K562 (cell line): Measurements from ENCODE around the gene TMSB10. TPM values are rescaled to one million over a fixed set of nuclear protein-coding genes. Genes with fewer than 3 reads are reported as not detected.

Experiments
- CBFA2T3 ChIP-seq: fragments of 450-650 bp; IDR thresholded peaks from 2 replicates; pipeline ENCODE4 v1.6.1; 2017
- CC2D1A ChIP-seq: fragments of 450-650 bp; IDR thresholded peaks from 2 replicates; pipeline ENCODE4 v1.6.1; 2017; ENCODE audit warnings: mild to moderate bottlenecking
- CSDE1 ChIP-seq, 2 experiments: fragments of 450-650 bp; IDR thresholded peaks; 2 replicates each; pipeline ENCODE4 v1.6.1; 2016; ENCODE audit warnings: mild to moderate bottlenecking in 1 of 2
- FOXK1 ChIP-seq: sonication (generic); formaldehyde crosslinking; IDR thresholded peaks from 2 replicates; pipeline ENCODE4 v1.8.0; 2022; ENCODE audit warnings: missing genetic modification reagents, mild to moderate bottlenecking, borderline replicate concordance
- FOXM1 ChIP-seq, 2 experiments: fragments of 450-650 bp in 1 of 2; sonication (generic) in 1 of 2; formaldehyde crosslinking in 1 of 2; IDR thresholded peaks; 2 replicates each; pipeline versions ENCODE4 v1.6.1 to v1.9.0; 2017 to 2022; ENCODE audit warnings: low read depth in 2 of 2, mild to moderate bottlenecking in 2 of 2, missing genetic modification reagents in 1 of 2, moderate library complexity in 1 of 2
- GATAD2B ChIP-seq: fragments of 450-650 bp; IDR thresholded peaks from 2 replicates; pipeline ENCODE4 v1.6.1; 2017; ENCODE audit warnings: mild to moderate bottlenecking, borderline replicate concordance
- GTF2A2 ChIP-seq: IDR thresholded peaks from 2 replicates; pipeline ENCODE4 v1.6.1; 2016; ENCODE audit warnings: mild to moderate bottlenecking, missing genetic modification characterization, missing compliant biosample characterization
- HDGF ChIP-seq: fragments of 450-650 bp; IDR thresholded peaks from 2 replicates; pipeline ENCODE4 v1.6.1; 2016
- KLF10 ChIP-seq: fragments of 250-450 bp; sonication (Bioruptor Pico); IDR thresholded peaks from 2 replicates; pipeline ENCODE4 v1.6.1; 2021; ENCODE audit warnings: matching md5 sums
- MEF2A ChIP-seq: IDR thresholded peaks from 2 replicates; pipeline ENCODE4 v1.6.1; 2011; ENCODE audit warnings: low read depth, mild to moderate bottlenecking, low read length, moderate library complexity; ENCODE audit not compliant: control insufficient read depth
- NR3C1 ChIP-seq: sonication (generic); formaldehyde crosslinking; IDR thresholded peaks from 2 replicates; pipeline ENCODE4 v1.8.1; 2022; ENCODE audit warnings: missing genetic modification reagents
- PURB ChIP-seq: sonication (generic); formaldehyde crosslinking; IDR thresholded peaks from 2 replicates; pipeline ENCODE4 v1.9.0; 2021; ENCODE audit warnings: low read depth, mild to moderate bottlenecking, missing genetic modification reagents
- RBM25 ChIP-seq: fragments of 200-400 bp; formaldehyde crosslinking; IDR thresholded peaks from 2 replicates; pipeline ENCODE4 v1.6.1; 2018; ENCODE audit warnings: low read length, low read depth, moderate library complexity; ENCODE audit not compliant: severe bottlenecking
- SIX5 ChIP-seq, 2 experiments: IDR thresholded peaks; 2 replicates each; pipeline ENCODE4 v1.6.1; 2011; ENCODE audit warnings: low read length in 2 of 2, borderline replicate concordance in 1 of 2, low read depth in 1 of 2, mild to moderate bottlenecking in 1 of 2, moderate library complexity in 1 of 2; ENCODE audit not compliant: insufficient read depth in 1 of 2
- SMARCE1 ChIP-seq: fragments of 450-650 bp; IDR thresholded peaks from 2 replicates; pipeline ENCODE4 v1.7.1; 2016; ENCODE audit warnings: mild to moderate bottlenecking
- TARDBP ChIP-seq: fragments of 450-650 bp; IDR thresholded peaks from 2 replicates; pipeline ENCODE4 v1.6.1; 2016
- YBX1 ChIP-seq: fragments of 450-650 bp; IDR thresholded peaks from 2 replicates; pipeline ENCODE4 v1.7.1; 2016; ENCODE audit warnings: mild to moderate bottlenecking
- ZNF282 ChIP-seq: sonication (generic); formaldehyde crosslinking; IDR thresholded peaks from 2 replicates; pipeline ENCODE4 v1.8.1; 2023; ENCODE audit warnings: missing genetic modification reagents
- ZNF830 ChIP-seq: fragments of 250-450 bp; sonication (Bioruptor Pico); IDR thresholded peaks from 2 replicates; pipeline ENCODE4 v1.5.0; 2021; ENCODE audit warnings: mild to moderate bottlenecking
- ZSCAN32 ChIP-seq: fragments of 450-650 bp; formaldehyde crosslinking; IDR thresholded peaks from 2 replicates; pipeline ENCODE4 v1.4.0; 2020; ENCODE audit warnings: mild to moderate bottlenecking, moderate library complexity
- polyA plus RNA-seq, 8 experiments: library from polyadenylated mRNA; depleted of rRNA in 4 of 8; stranded (reverse) in 5 of 8; unstranded in 3 of 8; fragments of >200 nt; fragmentation: Nextera tagmentation in 2 of 8; fragmentation: Illumina TruSeq in 1 of 8; extraction: Ambion mirVana in 2 of 8; extraction: Trizol in 1 of 8; gene quantifications; 2 replicates each; pipeline versions ENCODE4 v1.2.1 to v1.2.3, GENCODE V29; 2011 to 2014; ENCODE audit warnings: inconsistent platforms in 1 of 8, missing spikeins in 1 of 8
- total RNA-seq, 7 experiments: library from RNA; depleted of rRNA in 6 of 7; stranded (reverse); fragments of >200 nt in 6 of 7; fragmentation: Illumina TruSeq in 2 of 7; extraction: Trizol in 2 of 7; gene quantifications; 2 replicates each; pipeline versions ENCODE4 v1.2.1 to v1.2.3, GENCODE V29; 2011 to 2021; ENCODE audit warnings: low replicate concordance in 1 of 7
- TF ChIP-seq, protein P1 (sequence below), 2 experiments: fragments of 450-650 bp; IDR thresholded peaks; 2 replicates each; pipeline ENCODE4 v1.6.1; 2016
- TF ChIP-seq, protein P2 (sequence below), 2 experiments: fragments of 450-650 bp in 1 of 2; IDR thresholded peaks; 2 replicates each; pipeline ENCODE4 v1.6.1; 2011 to 2017; ENCODE audit warnings: low read depth in 2 of 2, antibody characterized with exemption in 1 of 2, borderline replicate concordance in 1 of 2, low read length in 1 of 2, mild to moderate bottlenecking in 1 of 2, mixed read lengths in 1 of 2; ENCODE audit not compliant: control insufficient read depth in 1 of 2
- TF ChIP-seq, protein P3 (sequence below): conservative IDR thresholded peaks from 2 replicates; pipeline ENCODE4 v1.6.1; 2011; ENCODE audit warnings: low read depth, mild to moderate bottlenecking, low read length; ENCODE audit not compliant: control insufficient read depth

Gene TMSB10
- total and polyA plus RNA-seq, 9 of the 15 experiments (the other 6 are each of a cell fraction or from before 2014, with no cell fraction given), result 382 to 2,226 (median 959) TPM

DNA sequence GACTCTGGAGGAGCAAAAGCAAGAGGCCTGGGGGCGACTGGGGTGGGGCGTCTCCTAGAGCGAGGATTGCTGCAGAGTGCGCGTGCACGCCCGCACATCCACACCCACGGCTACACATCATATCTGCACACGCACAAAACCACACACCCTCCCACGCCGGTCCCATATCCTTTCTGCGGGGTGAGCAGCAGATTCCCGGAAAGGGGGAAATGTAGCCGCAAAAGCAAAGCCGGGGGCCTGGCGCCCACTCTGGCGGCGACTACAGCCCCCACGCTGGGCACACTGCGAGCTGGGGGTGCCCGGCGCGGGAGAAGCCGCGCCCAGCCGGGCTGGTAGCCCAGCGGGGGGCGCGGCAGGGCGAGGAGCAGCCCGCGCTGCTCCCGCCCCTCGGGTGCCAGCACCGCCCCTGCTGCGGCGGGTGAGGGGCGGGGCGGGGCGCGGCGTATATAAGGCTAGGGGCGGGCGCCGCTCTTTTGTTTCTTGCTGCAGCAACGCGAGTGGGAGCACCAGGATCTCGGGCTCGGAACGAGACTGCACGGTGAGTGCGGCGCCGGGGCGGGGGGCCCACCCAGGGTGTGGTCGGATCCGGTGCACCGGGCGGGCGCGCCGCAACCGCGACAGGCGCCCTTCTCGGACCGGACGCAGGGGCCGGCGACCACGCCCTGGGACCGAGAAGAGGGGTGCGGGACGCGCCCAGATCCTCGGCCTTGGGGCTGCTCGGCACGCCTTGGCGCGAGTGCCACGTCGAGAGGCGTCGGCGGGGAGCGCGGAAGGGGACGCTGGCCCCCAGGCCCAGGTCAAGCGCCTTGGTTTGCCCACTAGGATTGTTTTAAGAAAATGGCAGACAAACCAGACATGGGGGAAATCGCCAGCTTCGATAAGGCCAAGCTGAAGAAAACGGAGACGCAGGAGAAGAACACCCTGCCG lies at the start of gene TMSB10 (continued):
- TF ChIP-seq, protein P1, sequence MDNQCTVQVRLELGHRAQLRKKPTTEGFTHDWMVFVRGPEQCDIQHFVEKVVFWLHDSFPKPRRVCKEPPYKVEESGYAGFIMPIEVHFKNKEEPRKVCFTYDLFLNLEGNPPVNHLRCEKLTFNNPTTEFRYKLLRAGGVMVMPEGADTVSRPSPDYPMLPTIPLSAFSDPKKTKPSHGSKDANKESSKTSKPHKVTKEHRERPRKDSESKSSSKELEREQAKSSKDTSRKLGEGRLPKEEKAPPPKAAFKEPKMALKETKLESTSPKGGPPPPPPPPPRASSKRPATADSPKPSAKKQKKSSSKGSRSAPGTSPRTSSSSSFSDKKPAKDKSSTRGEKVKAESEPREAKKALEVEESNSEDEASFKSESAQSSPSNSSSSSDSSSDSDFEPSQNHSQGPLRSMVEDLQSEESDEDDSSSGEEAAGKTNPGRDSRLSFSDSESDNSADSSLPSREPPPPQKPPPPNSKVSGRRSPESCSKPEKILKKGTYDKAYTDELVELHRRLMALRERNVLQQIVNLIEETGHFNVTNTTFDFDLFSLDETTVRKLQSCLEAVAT (IDR thresholded peaks at IDR 0.05), result peak in 1 of 2 experiments; percentile 57; a peak in 2 of 4 replicates
- TF ChIP-seq MEF2A (no peak), ZSCAN32 (CRISPR knock-in tag) (no peak), CSDE1 (IDR thresholded peaks at IDR 0.05) (no peak), RBM25 (peak; percentile 43), PURB (CRISPR knock-in tag) (no peak), TARDBP (no peak), FOXM1 (IDR thresholded peaks at IDR 0.05; ENCODE audit: low read depth) (no peak), FOXM1 (CRISPR knock-in tag; IDR thresholded peaks at IDR 0.05; ENCODE audit: low read depth) (peak; percentile 40; the same call in 1 of the 2 replicates), GTF2A2 (tag) (peak; percentile 94), SMARCE1 (peak; percentile 55; the same call in 1 of the 2 replicates), NR3C1 (no peak), YBX1 (no peak), CC2D1A (no peak), KLF10 (CRISPR knock-in tag) (no peak), ZNF282 (CRISPR knock-in tag) (no peak), HDGF (no peak), ZNF830 (CRISPR knock-in tag) (no peak), SIX5 (IDR thresholded peaks at IDR 0.05; ENCODE audit: borderline replicate concordance in 1 of 2, insufficient read depth in 1 of 2, low read depth in 1 of 2, low read length in 2 of 2) (no peak), FOXK1 (CRISPR knock-in tag) (no peak), CBFA2T3 (peak; percentile 48), GATAD2B (peak; percentile 73; the same call in 1 of the 2 replicates)
- TF ChIP-seq, protein P2, sequence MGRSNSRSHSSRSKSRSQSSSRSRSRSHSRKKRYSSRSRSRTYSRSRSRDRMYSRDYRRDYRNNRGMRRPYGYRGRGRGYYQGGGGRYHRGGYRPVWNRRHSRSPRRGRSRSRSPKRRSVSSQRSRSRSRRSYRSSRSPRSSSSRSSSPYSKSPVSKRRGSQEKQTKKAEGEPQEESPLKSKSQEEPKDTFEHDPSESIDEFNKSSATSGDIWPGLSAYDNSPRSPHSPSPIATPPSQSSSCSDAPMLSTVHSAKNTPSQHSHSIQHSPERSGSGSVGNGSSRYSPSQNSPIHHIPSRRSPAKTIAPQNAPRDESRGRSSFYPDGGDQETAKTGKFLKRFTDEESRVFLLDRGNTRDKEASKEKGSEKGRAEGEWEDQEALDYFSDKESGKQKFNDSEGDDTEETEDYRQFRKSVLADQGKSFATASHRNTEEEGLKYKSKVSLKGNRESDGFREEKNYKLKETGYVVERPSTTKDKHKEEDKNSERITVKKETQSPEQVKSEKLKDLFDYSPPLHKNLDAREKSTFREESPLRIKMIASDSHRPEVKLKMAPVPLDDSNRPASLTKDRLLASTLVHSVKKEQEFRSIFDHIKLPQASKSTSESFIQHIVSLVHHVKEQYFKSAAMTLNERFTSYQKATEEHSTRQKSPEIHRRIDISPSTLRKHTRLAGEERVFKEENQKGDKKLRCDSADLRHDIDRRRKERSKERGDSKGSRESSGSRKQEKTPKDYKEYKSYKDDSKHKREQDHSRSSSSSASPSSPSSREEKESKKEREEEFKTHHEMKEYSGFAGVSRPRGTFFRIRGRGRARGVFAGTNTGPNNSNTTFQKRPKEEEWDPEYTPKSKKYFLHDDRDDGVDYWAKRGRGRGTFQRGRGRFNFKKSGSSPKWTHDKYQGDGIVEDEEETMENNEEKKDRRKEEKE (IDR thresholded peaks at IDR 0.05; ENCODE audit: borderline replicate concordance in 1 of 2, control insufficient read depth in 1 of 2, low read depth in 2 of 2, low read length in 1 of 2), result no peak
- TF ChIP-seq, protein P3, sequence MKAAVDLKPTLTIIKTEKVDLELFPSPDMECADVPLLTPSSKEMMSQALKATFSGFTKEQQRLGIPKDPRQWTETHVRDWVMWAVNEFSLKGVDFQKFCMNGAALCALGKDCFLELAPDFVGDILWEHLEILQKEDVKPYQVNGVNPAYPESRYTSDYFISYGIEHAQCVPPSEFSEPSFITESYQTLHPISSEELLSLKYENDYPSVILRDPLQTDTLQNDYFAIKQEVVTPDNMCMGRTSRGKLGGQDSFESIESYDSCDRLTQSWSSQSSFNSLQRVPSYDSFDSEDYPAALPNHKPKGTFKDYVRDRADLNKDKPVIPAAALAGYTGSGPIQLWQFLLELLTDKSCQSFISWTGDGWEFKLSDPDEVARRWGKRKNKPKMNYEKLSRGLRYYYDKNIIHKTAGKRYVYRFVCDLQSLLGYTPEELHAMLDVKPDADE, result no peak; the same call in 1 of the 2 replicates
